ENCODE data around the gene RSBN1L.

GRCh38 chr7:77740257-77740656 is 44.0 kb downstream of the RSBN1L start:
- TF ChIP-seq POLR2A (IDR thresholded peaks at IDR 0.05) (no peak), CTCF (IDR thresholded peaks at IDR 0.05) (no peak)

All from thyroid gland (tissue), 4 donors.